ENCODE data around the gene ZNF516.

ZNF516 gene

GRCh38 chr18:76467371-76468190, 27.5 kb downstream of the ZNF516 start:
- no peak for DNase-seq (ENCODE audit: low read depth)

DNA sequence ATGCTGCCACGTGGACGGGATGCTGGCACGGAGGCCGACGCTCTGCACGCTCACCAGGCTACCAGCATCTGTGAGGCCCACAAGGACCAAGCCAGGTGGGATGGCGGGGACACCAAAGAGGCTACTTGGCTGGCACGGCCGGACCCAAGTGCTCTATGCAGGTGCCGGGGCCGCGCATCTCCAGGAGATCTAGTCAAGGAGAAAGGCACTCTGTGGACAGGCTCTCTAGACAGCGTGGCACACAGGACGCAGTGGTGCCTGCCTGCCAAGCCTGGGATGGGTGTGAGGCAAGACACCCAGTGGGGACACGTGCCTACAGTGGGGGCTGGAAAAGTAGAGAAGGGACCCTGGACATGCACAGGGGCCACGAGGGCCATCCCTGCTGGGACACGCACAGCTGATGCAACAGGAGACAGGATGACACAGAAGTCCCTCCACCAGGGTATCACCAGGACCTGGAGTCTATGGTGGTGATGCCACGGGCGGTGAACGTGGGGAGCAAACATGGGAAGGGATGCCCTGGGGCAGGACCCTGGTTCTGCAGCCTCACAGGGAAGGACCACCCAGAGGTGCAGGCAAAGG, 28.5 kb downstream of the ZNF516 start:
- DNase-seq (ENCODE audit: low read depth), result no peak

GRCh38 chr18:76465630-76466409, 29.2 kb downstream of the ZNF516 start:
- DNase-seq (ENCODE audit: low read depth), result no peak

DNA sequence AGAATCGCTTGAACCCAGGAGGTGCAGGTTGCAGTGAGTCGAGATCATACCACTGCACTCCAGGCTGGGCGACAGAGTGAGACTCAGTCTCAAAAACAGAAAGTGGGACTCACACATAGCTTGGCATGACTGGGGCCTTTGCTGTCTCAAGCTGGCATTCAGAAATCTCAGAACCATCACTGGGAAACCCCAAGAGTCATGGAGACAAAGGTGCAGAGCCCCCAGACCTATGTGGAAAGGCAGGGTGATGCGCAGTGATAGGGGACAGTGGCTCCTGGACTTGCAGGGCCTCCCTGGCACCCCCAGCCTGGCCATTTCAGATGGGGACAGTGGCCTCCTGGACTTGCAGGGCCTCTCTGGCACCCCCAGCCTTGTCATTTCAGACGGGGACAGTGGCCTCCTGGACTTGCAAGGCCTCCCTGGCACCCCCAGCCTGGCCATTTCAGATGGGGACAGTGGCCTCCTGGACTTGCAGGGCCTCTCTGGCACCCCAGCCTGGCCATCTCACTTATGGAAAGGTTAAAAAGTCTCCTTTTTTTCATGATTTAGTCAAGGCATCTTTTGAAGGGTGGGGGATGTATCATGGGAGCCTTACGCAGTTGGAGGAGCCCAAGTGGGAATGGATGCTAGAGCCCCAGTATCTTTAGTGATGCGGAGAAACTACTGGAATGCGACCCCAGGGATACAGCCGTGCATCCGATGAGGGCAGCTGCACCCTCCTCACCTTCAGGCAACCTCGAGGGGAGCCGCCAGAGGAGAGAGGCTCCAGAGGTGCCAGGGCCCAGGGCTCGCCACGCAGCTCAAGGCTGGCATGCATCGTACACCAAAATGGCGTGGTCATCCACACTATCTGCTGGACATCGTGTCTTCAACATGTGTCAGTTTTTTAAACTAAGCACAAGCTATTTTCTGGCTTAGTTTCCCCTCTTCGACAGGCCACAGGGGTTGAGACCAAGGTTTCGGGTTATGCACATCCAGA, 30.5 kb downstream of the ZNF516 start:
- DNase-seq (ENCODE audit: low read depth), result no peak

- no peak for DNase-seq (ENCODE audit: low read depth)
Observed at GRCh38 chr18:76463872-76464271, 31.2 kb downstream of the ZNF516 start.

DNA sequence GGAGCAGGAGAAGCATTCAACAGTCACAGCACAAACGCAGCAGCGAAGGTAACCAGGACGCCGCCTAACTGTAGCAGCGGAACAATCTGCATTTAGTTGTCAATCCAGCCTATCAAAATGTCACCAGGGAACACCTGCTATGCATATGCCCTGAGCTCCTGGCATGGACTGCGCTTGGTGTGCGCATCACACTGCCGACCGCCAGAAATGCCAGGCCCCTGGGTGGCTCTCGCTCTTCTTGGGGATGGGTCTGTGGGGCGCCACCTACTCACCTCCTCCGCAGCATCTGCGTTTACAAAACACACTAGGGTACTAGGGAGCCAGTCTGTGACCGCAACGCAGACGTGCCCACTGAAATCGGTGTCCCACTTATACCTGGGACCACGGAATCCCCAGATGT, 31.7 kb downstream of the ZNF516 start:
- no peak for DNase-seq (ENCODE audit: low read depth)

DNA sequence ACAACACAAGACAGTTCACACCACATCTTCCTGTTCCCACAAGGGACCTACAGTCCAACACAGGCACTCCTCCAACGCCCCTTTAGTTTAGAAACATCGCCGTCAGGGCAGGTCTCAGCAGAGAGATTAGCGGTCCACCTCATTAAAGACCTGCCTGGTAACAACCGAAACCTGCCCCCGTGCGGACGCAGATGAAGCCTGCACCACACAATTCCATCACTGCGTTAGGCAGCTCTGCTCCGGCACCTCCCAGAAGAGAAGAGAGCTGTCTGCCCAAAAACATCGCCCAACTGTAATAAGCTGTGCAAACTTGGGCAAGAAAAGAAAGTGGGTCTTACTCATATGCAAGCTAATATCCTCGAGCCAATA, 32.7 kb downstream of the ZNF516 start:
- no peak for DNase-seq (ENCODE audit: low read depth)

GRCh38 chr18:76461692-76462325, 33.2 kb downstream of the ZNF516 start:
- no peak for DNase-seq (ENCODE audit: low read depth)

DNA sequence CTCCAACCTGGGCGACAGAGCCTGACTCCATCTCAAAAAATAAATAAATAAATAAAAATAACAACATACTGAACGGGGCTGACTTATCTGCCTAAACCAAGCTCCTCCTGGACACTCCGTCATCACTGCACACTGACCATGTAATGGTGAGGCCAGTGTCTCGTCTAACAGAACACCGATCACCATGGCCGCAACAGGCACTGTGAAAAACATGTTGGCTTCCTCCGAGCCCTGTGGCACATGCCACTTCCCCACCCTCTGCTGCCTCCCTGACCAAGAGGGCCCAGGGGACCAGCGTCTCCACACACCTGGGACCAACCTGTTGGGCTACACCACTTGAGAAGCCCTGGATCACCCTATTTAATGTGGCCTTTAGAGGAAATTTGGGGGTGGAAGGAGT, 33.9 kb downstream of the ZNF516 start:
- DNase-seq (ENCODE audit: low read depth), result no peak

DNA sequence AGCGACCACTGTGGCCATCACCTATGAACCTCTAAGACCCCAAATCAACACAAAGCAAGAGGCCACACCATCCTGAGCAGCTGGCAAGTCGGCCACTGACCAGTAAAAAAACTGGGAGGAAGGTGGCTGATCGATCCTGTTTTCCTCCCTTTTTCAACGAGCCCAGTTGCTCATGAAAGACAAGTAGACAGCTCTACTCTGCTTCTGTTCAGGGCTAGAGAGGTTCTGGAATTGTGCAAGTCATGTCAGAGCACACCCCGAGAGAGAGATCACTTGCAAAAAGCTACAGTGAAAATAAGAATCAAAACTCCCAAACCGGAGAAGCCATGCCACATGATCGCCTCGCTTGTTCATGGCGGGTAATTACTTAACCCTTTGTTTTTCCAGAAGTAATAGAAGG, 34.6 kb downstream of the ZNF516 start:
- DNase-seq (ENCODE audit: low read depth), result no peak

DNA sequence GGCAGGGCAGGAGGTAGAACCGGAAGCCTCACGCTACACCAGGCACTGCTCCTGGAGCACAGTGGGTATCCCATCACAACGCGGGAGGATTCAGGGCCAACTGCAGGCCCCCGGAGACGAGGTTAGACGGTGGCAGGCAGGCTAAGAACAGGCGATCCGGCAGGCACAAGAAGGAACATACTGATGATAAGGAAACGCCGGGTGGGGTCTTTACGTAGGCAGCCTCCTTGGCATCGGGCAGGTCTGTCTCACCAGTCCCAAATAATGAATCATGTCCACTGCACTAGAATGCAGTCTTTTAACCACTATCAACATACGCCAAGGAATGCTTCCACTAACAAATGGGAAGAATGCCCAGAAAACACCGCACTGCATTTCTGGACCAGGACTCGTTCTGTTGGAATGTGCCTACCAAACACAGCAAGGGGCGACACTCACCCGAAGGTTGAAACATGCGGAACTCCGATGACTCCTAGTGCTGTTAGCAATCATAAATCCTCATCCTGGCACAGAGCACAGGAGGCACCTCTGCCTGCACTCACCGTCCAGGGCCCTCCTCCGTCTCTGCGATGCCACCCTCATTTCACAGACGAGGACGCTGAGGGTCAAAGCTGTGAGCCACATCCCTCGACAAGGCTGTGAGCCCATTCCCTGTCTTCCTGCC, 35.2 kb downstream of the ZNF516 start:
- DNase-seq (ENCODE audit: low read depth), result peak; percentile 95

DNA sequence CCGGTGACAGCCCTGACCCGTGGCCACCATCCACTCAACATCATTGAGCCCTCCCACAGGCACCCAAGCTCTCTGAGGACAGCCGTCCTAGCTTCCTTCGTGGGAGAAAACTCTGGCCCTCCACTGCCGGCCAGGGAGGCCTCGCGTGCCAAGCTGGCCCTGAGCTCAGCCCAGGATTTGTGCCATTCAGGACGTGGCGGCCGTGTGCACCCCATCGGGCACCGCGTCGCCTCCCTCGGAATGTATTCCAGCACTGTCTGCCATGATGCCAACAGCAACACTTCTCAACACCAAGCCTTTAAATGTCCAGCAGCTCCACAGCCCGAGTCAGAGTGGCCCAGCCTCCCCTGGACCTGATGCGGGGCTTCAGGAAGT, 35.7 kb downstream of the ZNF516 start:
- DNase-seq (ENCODE audit: low read depth), result no peak

- no peak for DNase-seq (ENCODE audit: low read depth)
Observed at GRCh38 chr18:76458522-76459311, 36.3 kb downstream of the ZNF516 start.

GRCh38 chr18:76457957-76458356, 37.1 kb downstream of the ZNF516 start:
- no peak for DNase-seq (ENCODE audit: low read depth)

DNA sequence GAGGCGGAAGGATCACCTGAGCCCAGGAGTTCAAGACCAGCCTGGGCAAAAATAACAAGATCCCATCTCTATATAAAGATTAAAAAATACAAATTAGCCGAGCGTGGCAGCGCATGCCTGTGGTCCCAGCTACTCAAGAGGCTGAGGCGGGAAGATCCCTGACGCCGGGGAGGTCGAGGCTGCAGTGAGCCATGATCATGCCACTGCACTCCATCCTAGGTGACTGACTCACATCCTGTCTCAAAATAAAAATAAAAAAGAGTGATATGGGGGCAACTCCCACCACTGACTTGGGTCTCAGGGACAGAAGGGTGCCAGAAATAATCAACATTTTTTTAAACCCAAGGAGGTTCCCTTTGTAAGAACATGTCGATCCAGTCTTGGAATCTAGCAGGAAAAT, 37.6 kb downstream of the ZNF516 start:
- no peak for DNase-seq (ENCODE audit: low read depth)

- DNase-seq (ENCODE audit: low read depth), result no peak
Observed at GRCh38 chr18:76456823-76457222, 38.2 kb downstream of the ZNF516 start.

DNA sequence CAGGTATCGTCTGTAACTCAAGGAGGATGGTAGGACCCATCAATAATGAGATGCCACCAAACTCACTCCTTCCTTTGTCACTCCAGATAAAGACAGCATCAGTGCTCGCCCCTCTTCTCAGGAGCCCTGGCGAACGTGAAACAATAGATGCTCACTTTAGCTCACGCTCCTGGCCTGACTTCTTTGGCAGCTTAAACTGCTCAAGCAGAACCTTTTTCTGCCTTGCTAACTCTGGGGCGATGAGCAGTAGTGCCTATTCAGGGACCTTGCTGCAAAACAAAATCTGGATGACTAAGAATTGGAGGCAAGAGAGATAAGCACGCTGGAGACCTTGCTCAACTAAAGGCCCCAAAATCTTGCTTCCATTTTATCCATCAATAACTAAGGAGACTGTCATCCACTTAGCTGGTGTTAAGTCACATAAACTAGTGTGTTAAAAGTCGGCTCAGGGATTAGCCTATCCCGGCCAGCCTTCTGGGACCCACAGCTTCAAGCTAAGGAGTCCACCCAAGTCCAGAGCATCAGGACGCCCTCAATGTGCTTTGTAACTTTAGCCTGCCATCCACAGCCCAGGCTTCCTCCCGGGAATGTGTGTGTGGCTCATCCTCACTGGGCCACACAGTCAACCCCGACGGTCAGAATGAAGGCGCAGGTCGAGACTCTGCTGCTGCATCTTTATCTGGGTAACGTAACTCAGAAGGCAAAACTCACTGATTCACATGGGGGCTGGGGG, 38.9 kb downstream of the ZNF516 start:
- no peak for DNase-seq (ENCODE audit: low read depth)

DNA sequence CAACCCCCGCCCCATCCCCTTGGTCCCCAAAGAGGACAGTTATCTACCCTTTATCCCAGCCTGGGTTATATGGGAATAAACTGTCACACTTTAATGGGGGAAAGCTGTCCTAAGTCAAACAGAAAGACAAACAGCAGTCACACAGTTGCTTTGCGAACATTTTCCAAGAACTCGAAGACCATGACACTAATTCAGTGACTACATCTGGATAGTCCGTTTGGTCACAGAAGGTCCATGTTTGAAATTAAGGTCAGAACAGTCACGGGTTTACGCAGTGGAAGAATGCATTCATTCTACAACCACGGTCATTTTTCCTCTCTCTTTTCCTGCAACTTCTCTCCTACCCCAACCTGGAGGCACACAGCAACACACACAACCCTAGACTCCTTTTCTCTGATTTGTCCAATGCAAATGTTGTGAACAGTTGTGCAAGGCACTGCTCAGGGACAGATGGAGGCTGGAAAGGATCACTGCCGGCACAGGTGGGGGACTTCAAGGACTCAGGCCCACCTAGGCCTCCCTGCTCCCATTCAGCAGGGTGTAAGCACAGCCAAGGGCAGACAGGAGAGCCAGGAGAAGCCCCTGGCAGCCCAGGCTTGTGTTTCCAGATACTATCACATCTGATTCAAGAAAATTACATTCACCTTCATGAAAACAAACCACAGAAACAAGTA, 39.9 kb downstream of the ZNF516 start:
- no peak for DNase-seq (ENCODE audit: low read depth)

- no peak for DNase-seq (ENCODE audit: low read depth)
Observed at GRCh38 chr18:76454418-76454817, 40.6 kb downstream of the ZNF516 start.
